Hindlimb muscle (tissue), 1 donor: ENCODE data around the gene ITGB1. TPM values are rescaled to one million over a fixed set of nuclear protein-coding genes. Genes with fewer than 3 reads are reported as not detected.
"Not testable (repeated sequence)": the region's sequence is repeated elsewhere in the genome, so short reads cannot be mapped to it uniquely, and the experiment has no call there.

Source experiments
- DNase-seq: peaks from one replicate; pipeline ENCODE4 v3.0.0-alpha.2; 2013
- polyA plus RNA-seq: library from polyadenylated mRNA; unstranded; fragments of 120-200 nt; gene quantifications from one replicate; pipeline ENCODE4 v1.2.1, GENCODE V29; 2013; ENCODE audit not compliant: insufficient read length

Gene ITGB1
- polyA plus RNA-seq, 1 donor: 344 TPM

- no peak for DNase-seq
Measured at GRCh38 chr10:32931593-32931992, 26.4 kb downstream of the ITGB1 start.

GRCh38 chr10:32930036-32930435 is 28.0 kb downstream of the ITGB1 start:
- no peak for DNase-seq

GRCh38 chr10:32929634-32930033 is 28.4 kb downstream of the ITGB1 start:
- no peak for DNase-seq

- DNase-seq: no peak
Measured at GRCh38 chr10:32927750-32928149, 30.3 kb downstream of the ITGB1 start.

GRCh38 chr10:32923849-32924248 is 34.2 kb downstream of the ITGB1 start:
- no peak for DNase-seq

- no peak for DNase-seq
Measured at GRCh38 chr10:32923134-32923533, 34.9 kb downstream of the ITGB1 start.

- no peak for DNase-seq
Measured at GRCh38 chr10:32922170-32922569, 35.9 kb downstream of the ITGB1 start.

GRCh38 chr10:32917817-32918216 is 40.2 kb downstream of the ITGB1 start:
- not testable (repeated sequence) for DNase-seq

- DNase-seq: no peak
Measured at GRCh38 chr10:32911285-32912016, 46.6 kb downstream of the ITGB1 start.

- not testable (repeated sequence) for DNase-seq
Measured at GRCh38 chr10:32909970-32910369, 48.1 kb downstream of the ITGB1 start.

- no peak for DNase-seq
Measured at GRCh38 chr10:32909456-32909855, 48.6 kb downstream of the ITGB1 start.

- no peak for DNase-seq
Measured at GRCh38 chr10:32906595-32906994, 51.4 kb downstream of the ITGB1 start.

- DNase-seq: no peak
Measured at GRCh38 chr10:32905466-32905865, 52.6 kb downstream of the ITGB1 start.

GRCh38 chr10:32901815-32902214 is 56.2 kb downstream of the ITGB1 start:
- no peak for DNase-seq

- not testable (repeated sequence) for DNase-seq
Measured at GRCh38 chr10:32895200-32895968, 62.6 kb downstream of the ITGB1 start.

GRCh38 chr10:32893916-32894664 is 63.9 kb downstream of the ITGB1 start:
- no peak for DNase-seq

GRCh38 chr10:32893434-32893833 is 64.6 kb downstream of the ITGB1 start:
- DNase-seq: no peak

GRCh38 chr10:32891261-32891660 is 66.8 kb downstream of the ITGB1 start:
- no peak for DNase-seq

- no peak for DNase-seq
Measured at GRCh38 chr10:32890444-32890843, 67.6 kb downstream of the ITGB1 start.

GRCh38 chr10:32889631-32890212 is 68.3 kb downstream of the ITGB1 start:
- no peak for DNase-seq

- no peak for DNase-seq
Measured at GRCh38 chr10:32888161-32888927, 69.7 kb downstream of the ITGB1 start.

- no peak for DNase-seq
Measured at GRCh38 chr10:32887481-32887880, 70.5 kb downstream of the ITGB1 start.
